K562 (cell line): ENCODE measurements around the gene POLD4. TPM values are rescaled to one million over a fixed set of nuclear protein-coding genes. Genes with fewer than 3 reads are reported as not detected.
A peak's percentile ranks its signal among the peaks of the same experiment; 100 is the strongest.

Experiments used
- BRD4 ChIP-seq: fragments of 200-600 bp; sonication (generic); IDR thresholded peaks from 2 replicates; pipeline ENCODE4 v1.6.1; 2017; ENCODE audit warnings: inconsistent platforms
- CUX1 ChIP-seq: fragments of 200-800 bp; sonication (Bioruptor generic); IDR thresholded peaks from 2 replicates; pipeline ENCODE4 v1.6.1; 2016; ENCODE audit warnings: missing genetic modification characterization, missing compliant biosample characterization
- E4F1 ChIP-seq: fragments of 250-450 bp; sonication (Bioruptor Pico); IDR thresholded peaks from 2 replicates; pipeline ENCODE4 v1.5.0; 2021; ENCODE audit warnings: mild to moderate bottlenecking, borderline replicate concordance
- EP400 ChIP-seq: fragments of 450-650 bp; IDR thresholded peaks from 2 replicates; pipeline ENCODE4 v1.6.1; 2017; ENCODE audit warnings: antibody characterized with exemption, mild to moderate bottlenecking, moderate library complexity
- HMG20A ChIP-seq: fragments of 450-650 bp; formaldehyde crosslinking; conservative IDR thresholded peaks from 2 replicates; pipeline ENCODE4 v1.4.0; 2020; ENCODE audit warnings: mild to moderate bottlenecking, mixed read lengths
- HOXB6 ChIP-seq: fragments of 250-450 bp; sonication (Bioruptor Pico); IDR thresholded peaks from 2 replicates; pipeline ENCODE4 v1.5.1; 2022; ENCODE audit warnings: mild to moderate bottlenecking, borderline replicate concordance
- MAFG ChIP-seq: fragments of 450-650 bp; conservative IDR thresholded peaks from 2 replicates; pipeline ENCODE4 v1.6.1; 2016; ENCODE audit warnings: missing genetic modification characterization, missing compliant biosample characterization
- SREBF2 ChIP-seq: sonication (generic); formaldehyde crosslinking; IDR thresholded peaks from 2 replicates; pipeline ENCODE4 v1.4.0; 2020; ENCODE audit warnings: mild to moderate bottlenecking, missing genetic modification reagents
- SRSF7 ChIP-seq: fragments of 200-400 bp; formaldehyde crosslinking; optimal IDR thresholded peaks from 2 replicates; pipeline ENCODE3; 2017; ENCODE audit warnings: mild to moderate bottlenecking, low read depth, low read length
- TFAP4 ChIP-seq: sonication (generic); formaldehyde crosslinking; IDR thresholded peaks from 2 replicates; pipeline ENCODE4 v1.8.0; 2022; ENCODE audit warnings: missing genetic modification reagents, mild to moderate bottlenecking, moderate library complexity, borderline replicate concordance
- ZBTB49 ChIP-seq: sonication (generic); formaldehyde crosslinking; IDR thresholded peaks from 2 replicates; pipeline ENCODE4 v1.8.0; 2022; ENCODE audit warnings: missing genetic modification reagents, mild to moderate bottlenecking, borderline replicate concordance
- ZNF354B ChIP-seq: fragments of 250-450 bp; sonication (Bioruptor Pico); IDR thresholded peaks from 2 replicates; pipeline ENCODE4 v1.4.0; 2020
- ZNF551 ChIP-seq: fragments of 250-450 bp; sonication (Bioruptor Pico); IDR thresholded peaks from 2 replicates; pipeline ENCODE4 v1.5.0; 2021; ENCODE audit warnings: mild to moderate bottlenecking, moderate library complexity
- ZNF695 ChIP-seq: fragments of 450-650 bp; formaldehyde crosslinking; IDR thresholded peaks from 2 replicates; pipeline ENCODE4 v1.4.0; 2020; ENCODE audit warnings: mild to moderate bottlenecking, moderate library complexity
- polyA plus RNA-seq, 8 experiments: library from polyadenylated mRNA; depleted of rRNA in 4 of 8; stranded (reverse) in 5 of 8; unstranded in 3 of 8; fragments of >200 nt; fragmentation: Nextera tagmentation in 2 of 8; fragmentation: Illumina TruSeq in 1 of 8; extraction: Ambion mirVana in 2 of 8; extraction: Trizol in 1 of 8; gene quantifications; 2 replicates each; pipeline versions ENCODE4 v1.2.1 to v1.2.3, GENCODE V29; 2011 to 2014; ENCODE audit warnings: inconsistent platforms in 1 of 8, missing spikeins in 1 of 8
- total RNA-seq, 7 experiments: library from RNA; depleted of rRNA in 6 of 7; stranded (reverse); fragments of >200 nt in 6 of 7; fragmentation: Illumina TruSeq in 2 of 7; extraction: Trizol in 2 of 7; gene quantifications; 2 replicates each; pipeline versions ENCODE4 v1.2.1 to v1.2.3, GENCODE V29; 2011 to 2021; ENCODE audit warnings: low replicate concordance in 1 of 7

POLD4 gene
- total and polyA plus RNA-seq, 9 of the 15 experiments (the other 6 are each of a cell fraction or from before 2014, with no cell fraction given) = 5.8 to 64.5 (median 18.3) TPM

GRCh38 chr11:67379061-67380058 is 26.0 kb upstream of the POLD4 start (continued):
- TF ChIP-seq CUX1 (no peak), MAFG (tag) (peak; percentile 93), HOXB6 (CRISPR knock-in tag) (no peak), ZNF354B (no peak), SREBF2 (CRISPR knock-in tag) (no peak), BRD4 (no peak), ZNF695 (CRISPR knock-in tag) (no peak), E4F1 (CRISPR knock-in tag) (no peak), HMG20A (CRISPR knock-in tag) (no peak), SRSF7 (no peak), ZBTB49 (CRISPR knock-in tag) (no peak), EP400 (no peak), TFAP4 (peak; percentile 42), ZNF551 (CRISPR knock-in tag) (no peak)
